Prostate gland (tissue), 2 donors: ENCODE results near the gene ADAP1.

Experiments used
- CTCF ChIP-seq, 4 experiments: fragments of 200-600 bp in 2 of 4; fragments of 450-650 bp in 2 of 4; sonication (generic) in 2 of 4; IDR thresholded peaks; 1 replicate in 3 of 4; 2 replicates in 1 of 4; pipeline ENCODE4 v1.5.1; 2016 to 2019; ENCODE audit warnings: antibody characterized with exemption in 4 of 4, mild to moderate bottlenecking in 2 of 4, moderate library complexity in 2 of 4
- POLR2AphosphoS5 ChIP-seq: sonication (generic); formaldehyde crosslinking; IDR thresholded peaks from one replicate; pipeline ENCODE4 v1.6.1; 2017; ENCODE audit warnings: antibody characterized with exemption

- TF ChIP-seq POLR2AphosphoS5 (no peak), CTCF (IDR thresholded peaks at IDR 0.05) (no peak)
Observed at GRCh38 chr7:946256-946996, 8.1 kb downstream of the ADAP1 start.
